GM18867 (cell line): Measurements from ENCODE around the gene SCYGR1.
"Not testable (repeated sequence)": the region's sequence is repeated elsewhere in the genome, so short reads cannot be mapped to it uniquely, and the experiment has no call there.

Experiments used
- ATAC-seq: cut with Tn5 transposase; IDR thresholded peaks from one replicate; pipeline ENCODE4 v1.9.1; 2021; ENCODE audit warnings: mild to moderate bottlenecking, moderate library complexity; ENCODE audit not compliant: unreplicated experiment

Gene SCYGR1

GRCh38 chr2:227374158-227374557 lies 13.6 kb downstream of the SCYGR1 start:
- no peak for ATAC-seq

- no peak for ATAC-seq
These were observed 14.4 kb downstream of the SCYGR1 start for GRCh38 chr2:227373389-227373788.

- ATAC-seq = no peak
These were observed 16.9 kb downstream of the SCYGR1 start for GRCh38 chr2:227370791-227371312.

GRCh38 chr2:227370092-227370491 lies 17.7 kb downstream of the SCYGR1 start:
- no peak for ATAC-seq

- no peak for ATAC-seq
These were observed 19.2 kb downstream of the SCYGR1 start for GRCh38 chr2:227368574-227368973.

GRCh38 chr2:227367427-227367795 lies 20.3 kb downstream of the SCYGR1 start:
- ATAC-seq = no peak

- no peak for ATAC-seq
These were observed 20.9 kb downstream of the SCYGR1 start for GRCh38 chr2:227366769-227367426.

- no peak for ATAC-seq
These were observed 21.9 kb downstream of the SCYGR1 start for GRCh38 chr2:227365833-227366232.

- not testable (repeated sequence) for ATAC-seq
These were observed 23.0 kb downstream of the SCYGR1 start for GRCh38 chr2:227364585-227365263.

- ATAC-seq = no peak
These were observed 24.0 kb downstream of the SCYGR1 start for GRCh38 chr2:227363756-227364155.

GRCh38 chr2:227360351-227360750 lies 27.4 kb downstream of the SCYGR1 start:
- no peak for ATAC-seq

GRCh38 chr2:227351639-227352038 lies 36.1 kb downstream of the SCYGR1 start:
- ATAC-seq = peak; percentile 51

- no peak for ATAC-seq
These were observed 37.6 kb downstream of the SCYGR1 start for GRCh38 chr2:227349989-227350612.

- ATAC-seq = no peak
These were observed 39.4 kb downstream of the SCYGR1 start for GRCh38 chr2:227348324-227348723.

GRCh38 chr2:227347117-227347516 lies 40.6 kb downstream of the SCYGR1 start:
- no peak for ATAC-seq

GRCh38 chr2:227344231-227344630 lies 43.5 kb downstream of the SCYGR1 start:
- ATAC-seq = no peak

- no peak for ATAC-seq
These were observed 46.2 kb downstream of the SCYGR1 start for GRCh38 chr2:227341553-227341952.

GRCh38 chr2:227340106-227340505 lies 47.6 kb downstream of the SCYGR1 start:
- ATAC-seq = no peak

- no peak for ATAC-seq
These were observed 48.6 kb downstream of the SCYGR1 start for GRCh38 chr2:227339098-227339599.
